Motor neuron (in vitro differentiated cells): ENCODE results near the gene CDC14A. TPM values are rescaled to one million over a fixed set of nuclear protein-coding genes. Genes with fewer than 3 reads are reported as not detected.

ENCODE experiments used
- ATAC-seq, 8 experiments: fragments of 200-7000 bp; cut with Tn5 transposase; replicated peaks in 6 of 8; 2 replicates each; pipeline ENCODE4 v1.8.0; 2021; ENCODE audit warnings: mild to moderate bottlenecking in 8 of 8, moderate library complexity in 8 of 8
- H3K27ac ChIP-seq, 2 donors: fragments of 250-450 bp; sonication (Bioruptor Pico); 2 replicates each; pipeline ENCODE4 v1.9.0; 2021; ENCODE audit warnings: antibody characterized with exemption in 2 of 2, mild to moderate bottlenecking in 2 of 2, moderate library complexity in 1 of 2
- H3K4me1 ChIP-seq, 2 donors: fragments of 250-450 bp; sonication (Bioruptor Pico); replicated peaks in 1 of 2; 2 replicates each; pipeline ENCODE4 v1.6.1; 2021; ENCODE audit warnings: antibody characterized with exemption in 2 of 2, mild to moderate bottlenecking in 2 of 2, moderate library complexity in 1 of 2
- H3K4me3 ChIP-seq, 5 donors: fragments of 250-450 bp; sonication (Bioruptor Pico); 2 replicates each; pipeline ENCODE4 v1.9.0; 2021; ENCODE audit warnings: antibody characterized with exemption in 5 of 5, mild to moderate bottlenecking in 5 of 5, moderate library complexity in 4 of 5
- WGBS, 10 experiments: fragments of 450-650 bp; shearing (Covaris generic); methylation state at CpG; one replicate each; pipeline ENCODE4 v1.0.0; 2022; 5-methylcytosine and 5-hydroxymethylcytosine counted together
- in situ Hi-C, 9 experiments: fragments of 400-800 bp; cut with MboI; loops; one replicate each; pipeline ENCODE4 v1.15.0; 2021; ENCODE audit warnings: low sequenced_read_pairs in 9 of 9, low pct_unique_long_range_greater_than_20kb in 2 of 9; ENCODE audit not compliant: unreplicated experiment in 9 of 9
- total RNA-seq, 8 experiments: library from RNA; unstranded; fragments of 300-600 nt; gene quantifications; 2 replicates each; pipeline versions ENCODE4 v1.2.3 to v1.2.4, GENCODE V29; 2022

Gene CDC14A
- total RNA-seq, 8 experiments from 2014 or later = 2.2 to 8.8 (median 4.4) TPM

- peak in 2 of 8 experiments; percentile 73 to 85 for ATAC-seq
- no peak overlapping the region for H3K27ac ChIP-seq
- H3K4me3 ChIP-seq = no peak overlapping the region
- peaks cover 5 to 10% of the 10 kb centered on the region in 2 donors for H3K4me1 ChIP-seq
- in situ Hi-C loops = loop anchor here in 1 of 9 experiments (25.0 kb wide), 1 partner anchor 623 kb away; no protein-coding TSS in a partner anchor
- 6 to 90% (median 69%) methylated on average over 1 to 2 of the region's 2 CpGs; no CpG with 5 or more reads in 3 of the 10 experiments for WGBS, 10 experiments
Measured at GRCh38 chr1:100434831-100435230, 82.5 kb downstream of the CDC14A start.

- in situ Hi-C loops = loop anchor here in 1 of 9 experiments (25.0 kb wide), 1 partner anchor 626 kb away; no protein-coding TSS in a partner anchor
- Histone ChIP-seq H3K4me1 (peaks cover 14 to 22% of the 10 kb centered on the region in 2 donors), H3K4me3 (no peak overlapping the region), H3K27ac (no peak overlapping the region)
- WGBS, 10 experiments = 89 to 100% (median 100%) methylated on average over 1 of the region's 1 CpG; no CpG with 5 or more reads in 2 of the 10 experiments
- no peak for ATAC-seq
Measured at GRCh38 chr1:100438375-100438774, 86.1 kb downstream of the CDC14A start.

- in situ Hi-C loops = loop anchor here in 1 of 9 experiments (25.0 kb wide), 1 partner anchor 626 kb away; no protein-coding TSS in a partner anchor
Measured at GRCh38 chr1:100438789-100439188, 86.5 kb downstream of the CDC14A start.

GRCh38 chr1:100440075-100440809 lies 87.9 kb downstream of the CDC14A start:
- 15 to 100% (median 60%) methylated on average over 1 to 4 of the region's 4 CpGs; no CpG with 5 or more reads in 1 of the 10 experiments for WGBS, 10 experiments
- in situ Hi-C loops = loop anchor here in 1 of 9 experiments (25.0 kb wide), 1 partner anchor 628 kb away; no protein-coding TSS in a partner anchor
- no peak overlapping the region for H3K27ac ChIP-seq

More at GRCh38 chr1:100438789-100439188, 86.5 kb downstream of the CDC14A start:
- no peak overlapping the region for H3K4me3 ChIP-seq
- no peak for ATAC-seq
- peaks cover 14 to 22% of the 10 kb centered on the region in 2 donors for H3K4me1 ChIP-seq
- no peak overlapping the region for H3K27ac ChIP-seq
- WGBS, 10 experiments = 39 to 89% (median 69%) methylated on average over 1 to 3 of the region's 3 CpGs; no CpG with 5 or more reads in 1 of the 10 experiments

GRCh38 chr1:100441146-100441545 lies 88.8 kb downstream of the CDC14A start:
- 79 to 100% (median 97%) methylated on average over 1 to 2 of the region's 2 CpGs; no CpG with 5 or more reads in 1 of the 10 experiments for WGBS, 10 experiments
- no peak for ATAC-seq
- in situ Hi-C loops = loop anchor here in 1 of 9 experiments (25.0 kb wide), 1 partner anchor 629 kb away; no protein-coding TSS in a partner anchor

More at GRCh38 chr1:100440075-100440809, 87.9 kb downstream of the CDC14A start:
- Histone ChIP-seq H3K4me1 (peaks cover 14 to 22% of the 10 kb centered on the region in 2 donors), H3K4me3 (no peak overlapping the region)
- peak in 6 of 8 experiments; percentile 25 to 100 (median 99) for ATAC-seq

GRCh38 chr1:100441651-100442050 lies 89.3 kb downstream of the CDC14A start:
- Histone ChIP-seq H3K4me3 (no peak overlapping the region), H3K4me1 (peaks cover 14 to 22% of the 10 kb centered on the region in 2 donors), H3K27ac (no peak overlapping the region)
- WGBS, 10 experiments = 86 to 100% (median 100%) methylated on average over 1 of the region's 1 CpG; no CpG with 5 or more reads in 2 of the 10 experiments
- in situ Hi-C loops = loop anchor here in 1 of 9 experiments (25.0 kb wide), 1 partner anchor 629 kb away; no protein-coding TSS in a partner anchor
- no peak for ATAC-seq

More at GRCh38 chr1:100441146-100441545, 88.8 kb downstream of the CDC14A start:
- no peak overlapping the region for H3K4me3 ChIP-seq
- H3K4me1 ChIP-seq = peaks cover 14 to 22% of the 10 kb centered on the region in 2 donors
- H3K27ac ChIP-seq = no peak overlapping the region

GRCh38 chr1:100443811-100444571 lies 91.7 kb downstream of the CDC14A start:
- in situ Hi-C loops = loop anchor here in 1 of 9 experiments (25.0 kb wide), 1 partner anchor 632 kb away; no protein-coding TSS in a partner anchor
- Histone ChIP-seq H3K27ac (no peak overlapping the region), H3K4me1 (peaks cover 13 to 22% of the 10 kb centered on the region in 2 donors), H3K4me3 (no peak overlapping the region)
- WGBS, 10 experiments = 30 to 100% (median 96%) methylated on average over 1 to 7 of the region's 7 CpGs
- ATAC-seq = no peak

GRCh38 chr1:100445565-100445964 lies 93.3 kb downstream of the CDC14A start:
- peaks cover 0 to 10% of the 10 kb centered on the region in 2 donors for H3K4me1 ChIP-seq
- no peak overlapping the region for H3K27ac ChIP-seq
- in situ Hi-C loops = loop anchor here in 1 of 9 experiments (25.0 kb wide), 1 partner anchor 633 kb away; no protein-coding TSS in a partner anchor
- ATAC-seq = no peak
- H3K4me3 ChIP-seq = no peak overlapping the region

- ATAC-seq = peak in 1 of 8 experiments; percentile 57
- WGBS, 10 experiments = 44 to 100% (median 97%) methylated on average over 1 of the region's 1 CpG; no CpG with 5 or more reads in 4 of the 10 experiments
- Histone ChIP-seq H3K27ac (no peak overlapping the region), H3K4me3 (no peak overlapping the region), H3K4me1 (no peaks in the 10 kb centered on the region)
- in situ Hi-C loops = loop anchor here in 1 of 9 experiments (25.0 kb wide), 1 partner anchor 636 kb away; no protein-coding TSS in a partner anchor
Measured at GRCh38 chr1:100448366-100448765, 96.1 kb downstream of the CDC14A start.

GRCh38 chr1:100449477-100449876 lies 97.2 kb downstream of the CDC14A start:
- no peak for ATAC-seq
- no peaks in the 10 kb centered on the region for H3K4me1 ChIP-seq
- in situ Hi-C loops = loop anchor here in 1 of 9 experiments (25.0 kb wide), 1 partner anchor 637 kb away; no protein-coding TSS in a partner anchor

GRCh38 chr1:100452641-100453040 lies 100.3 kb downstream of the CDC14A start:
- 80 to 100% (median 100%) methylated on average over 1 of the region's 1 CpG; no CpG with 5 or more reads in 1 of the 10 experiments for WGBS, 10 experiments
- H3K4me3 ChIP-seq = no peak overlapping the region
- in situ Hi-C loops = loop anchor here in 7 of 9 experiments (25.0 kb wide), 3 partner anchors 135 to 640 kb away; no protein-coding TSS in a partner anchor
- ATAC-seq = no peak
- H3K27ac ChIP-seq = no peak overlapping the region
- no peaks in the 10 kb centered on the region for H3K4me1 ChIP-seq

More at GRCh38 chr1:100449477-100449876, 97.2 kb downstream of the CDC14A start:
- H3K4me3 ChIP-seq = no peak overlapping the region
- no peak overlapping the region for H3K27ac ChIP-seq
- whole genome bisulfite sequencing, 10 experiments = 83 to 100% (median 94%) methylated on average over 1 to 4 of the region's 4 CpGs; no CpG with 5 or more reads in 2 of the 10 experiments

GRCh38 chr1:100455478-100456072 lies 103.3 kb downstream of the CDC14A start:
- ATAC-seq = no peak
- H3K4me3 ChIP-seq = no peak overlapping the region
- in situ Hi-C loops = loop anchor here in 7 of 9 experiments (25.0 kb wide), 3 partner anchors 132 to 643 kb away; no protein-coding TSS in a partner anchor
- H3K27ac ChIP-seq = no peak overlapping the region
- H3K4me1 ChIP-seq = peaks cover 4 to 5% of the 10 kb centered on the region in 2 donors
